GM12878 (cell line): ENCODE results near the gene LYPD5.

Experiments used
- CTCF ChIP-seq, 3 experiments: IDR thresholded peaks in 2 of 3; conservative IDR thresholded peaks in 1 of 3; 2 replicates each; pipeline ENCODE4 v1.5.1; 2011; ENCODE audit warnings: low read depth in 3 of 3, low read length in 3 of 3, mild to moderate bottlenecking in 3 of 3, control low read depth in 2 of 3, moderate library complexity in 2 of 3, inconsistent platforms in 1 of 3, mixed read lengths in 1 of 3; ENCODE audit not compliant: control insufficient read depth in 2 of 3, insufficient read depth in 1 of 3; ENCODE audit errors: extremely low read depth in 1 of 3
- MEF2A ChIP-seq: IDR thresholded peaks from 2 replicates; pipeline ENCODE4 v1.6.1; 2011; ENCODE audit warnings: low read depth, mild to moderate bottlenecking, low read length, moderate library complexity; ENCODE audit not compliant: insufficient read depth
- TF ChIP-seq, protein P1 (sequence below): fragments of 450-650 bp; IDR thresholded peaks from 2 replicates; pipeline ENCODE4 v1.6.1; 2017; ENCODE audit warnings: mild to moderate bottlenecking

DNA sequence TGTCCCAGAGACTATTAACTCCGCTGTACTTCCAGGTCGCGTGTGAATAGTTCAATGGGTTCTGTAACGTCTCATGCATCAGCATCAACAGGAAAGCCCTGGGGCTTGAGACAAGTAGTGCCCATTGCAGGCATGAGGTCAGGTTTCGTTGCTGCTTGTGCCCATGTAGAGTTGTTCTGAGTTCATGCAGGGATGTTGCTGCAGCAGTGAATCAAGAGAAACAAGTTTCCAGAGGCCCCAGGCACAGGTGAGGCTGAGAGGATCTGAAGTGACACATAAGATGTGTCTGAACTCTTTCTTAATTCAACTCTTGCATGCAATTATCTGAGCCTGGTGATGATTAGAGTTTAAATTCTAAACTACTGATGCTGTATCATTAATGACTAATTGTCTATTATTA, 16.3 kb upstream of the LYPD5 start:
- TF ChIP-seq, protein P1, sequence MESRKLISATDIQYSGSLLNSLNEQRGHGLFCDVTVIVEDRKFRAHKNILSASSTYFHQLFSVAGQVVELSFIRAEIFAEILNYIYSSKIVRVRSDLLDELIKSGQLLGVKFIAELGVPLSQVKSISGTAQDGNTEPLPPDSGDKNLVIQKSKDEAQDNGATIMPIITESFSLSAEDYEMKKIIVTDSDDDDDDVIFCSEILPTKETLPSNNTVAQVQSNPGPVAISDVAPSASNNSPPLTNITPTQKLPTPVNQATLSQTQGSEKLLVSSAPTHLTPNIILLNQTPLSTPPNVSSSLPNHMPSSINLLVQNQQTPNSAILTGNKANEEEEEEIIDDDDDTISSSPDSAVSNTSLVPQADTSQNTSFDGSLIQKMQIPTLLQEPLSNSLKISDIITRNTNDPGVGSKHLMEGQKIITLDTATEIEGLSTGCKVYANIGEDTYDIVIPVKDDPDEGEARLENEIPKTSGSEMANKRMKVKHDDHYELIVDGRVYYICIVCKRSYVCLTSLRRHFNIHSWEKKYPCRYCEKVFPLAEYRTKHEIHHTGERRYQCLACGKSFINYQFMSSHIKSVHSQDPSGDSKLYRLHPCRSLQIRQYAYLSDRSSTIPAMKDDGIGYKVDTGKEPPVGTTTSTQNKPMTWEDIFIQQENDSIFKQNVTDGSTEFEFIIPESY = no peak
- TF ChIP-seq MEF2A = no peak
- no peak for TF ChIP-seq CTCF (IDR thresholded peaks at IDR 0.05 in 2 of 3, conservative IDR thresholded peaks at IDR 0.05 in 1 of 3; ENCODE audit: control insufficient read depth in 2 of 3, extremely low read depth in 1 of 3, insufficient read depth in 1 of 3, low read depth in 3 of 3, low read length in 3 of 3)
